GM15510 (cell line): Measurements from ENCODE around the gene GANAB.

Experiments
- POLR2A ChIP-seq: IDR thresholded peaks from 3 replicates; pipeline ENCODE4 v1.6.1; 2011; ENCODE audit warnings: borderline replicate concordance; ENCODE audit not compliant: insufficient read length; ENCODE audit errors: extremely low read depth

The GANAB gene

DNA sequence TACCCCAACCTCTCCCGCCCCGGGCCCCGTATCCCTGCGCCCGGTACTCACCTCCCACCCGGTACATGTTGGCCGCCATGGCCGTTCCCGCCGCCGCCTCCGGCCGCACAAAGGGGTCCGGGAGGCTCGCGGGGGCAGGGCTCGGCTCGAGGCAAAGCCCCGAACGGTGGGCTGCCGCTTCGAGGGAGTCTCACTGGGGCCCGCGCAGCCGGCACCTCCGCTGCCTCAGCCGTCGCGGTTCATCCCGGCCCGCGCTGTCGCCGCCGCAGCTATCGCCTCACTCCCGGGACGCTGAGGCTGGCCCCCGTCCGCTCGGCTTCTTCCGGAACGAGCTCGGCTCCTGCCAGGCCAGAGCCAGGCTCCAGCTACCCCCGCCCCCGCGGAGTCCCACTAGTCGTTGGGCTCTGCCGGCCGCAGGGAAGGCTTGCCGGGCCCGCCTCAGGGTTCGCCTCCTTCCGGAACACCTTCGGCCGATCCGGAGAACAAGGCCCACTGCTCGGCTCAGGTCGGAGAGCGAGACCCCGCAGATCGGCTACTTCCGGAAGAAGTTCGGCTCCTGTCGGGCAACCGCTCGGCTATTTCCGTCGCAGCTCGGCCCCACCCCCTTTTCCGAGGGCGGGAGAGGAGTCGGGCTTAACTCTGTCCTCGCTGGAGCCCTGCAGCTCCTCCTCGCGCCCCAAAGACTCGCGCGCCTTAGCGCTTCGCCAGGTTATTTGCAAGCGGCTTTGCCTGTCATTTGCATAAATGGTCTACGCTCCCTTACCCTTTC lies 44.9 kb downstream of the GANAB start, which contains the start of gene MTA2:
Gene MTA2, minus strand, starts transcription at position 494 of the 769 bp plus-strand sequence. Its CDS starts 415 bp downstream, at position 79.
- TF ChIP-seq POLR2A: peak; percentile 37

DNA sequence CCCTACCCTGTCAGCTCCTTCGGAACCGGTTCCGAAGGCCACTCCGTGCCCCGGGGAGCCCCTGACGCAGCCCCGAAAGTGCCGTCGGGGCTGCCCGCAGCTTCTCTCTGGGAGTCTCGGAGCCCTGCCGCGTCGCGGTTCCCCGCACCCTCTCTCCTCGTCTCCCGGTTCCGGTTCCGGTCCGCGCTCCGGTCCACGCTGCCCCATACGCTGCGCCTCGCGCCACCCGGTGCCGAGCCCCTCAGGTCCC lies 45.4 kb downstream of the GANAB start:
- no peak for TF ChIP-seq POLR2A

DNA sequence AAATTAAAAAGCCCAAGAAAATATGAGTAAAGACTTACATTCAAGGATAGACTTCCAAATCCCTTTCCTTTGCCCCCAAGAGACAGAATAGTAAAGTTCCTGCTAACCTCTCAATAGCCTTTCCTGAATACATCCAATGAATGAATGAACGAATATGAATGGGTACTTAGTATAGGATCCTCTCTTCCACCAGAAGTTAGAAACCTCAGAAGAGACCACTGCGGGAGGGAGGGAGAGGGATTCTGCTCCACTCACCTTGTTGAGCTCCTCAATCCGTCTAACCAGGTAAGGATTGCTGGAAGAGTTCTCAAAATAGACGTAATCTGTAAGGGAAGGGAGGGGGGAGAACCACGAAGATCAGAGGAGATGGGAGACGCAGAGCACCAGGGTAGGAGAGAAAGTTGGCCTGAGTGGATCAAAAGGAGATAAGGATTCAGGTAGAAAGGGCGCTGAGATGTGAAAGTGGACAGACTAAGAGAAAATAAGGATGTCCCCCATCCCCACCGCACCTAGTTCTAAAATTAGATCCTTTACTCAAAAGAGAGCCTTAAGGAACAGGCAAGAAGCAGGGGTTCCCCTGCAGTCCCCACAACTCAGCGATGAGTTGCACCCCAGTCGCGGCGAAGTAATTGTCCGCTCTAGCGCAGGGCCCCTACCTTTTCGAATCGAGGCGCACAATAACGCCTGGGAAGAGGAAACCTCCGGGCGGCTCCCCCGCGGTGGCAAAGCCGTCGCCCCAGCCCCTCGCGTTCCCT lies 45.9 kb downstream of the GANAB start:
- TF ChIP-seq POLR2A: no peak

DNA sequence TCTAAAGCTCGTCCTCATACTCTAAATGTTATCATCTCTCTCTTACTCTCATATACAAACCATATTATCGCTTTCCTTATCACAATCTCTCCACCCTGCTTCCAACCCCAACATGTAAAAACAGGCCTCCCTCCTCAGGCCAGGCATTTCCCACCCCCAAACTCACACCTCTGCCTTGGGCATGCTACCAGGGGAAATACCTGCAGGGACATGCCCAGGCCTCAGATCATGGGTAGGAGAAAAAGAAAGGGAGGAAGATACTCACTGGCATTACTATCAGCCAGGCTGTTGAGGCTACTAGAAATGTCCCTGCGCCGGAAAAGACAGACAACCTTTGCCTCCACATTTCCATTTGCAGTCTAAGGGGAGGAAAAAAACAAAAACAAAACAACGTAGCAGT lies 46.5 kb downstream of the GANAB start:
- TF ChIP-seq POLR2A: no peak

DNA sequence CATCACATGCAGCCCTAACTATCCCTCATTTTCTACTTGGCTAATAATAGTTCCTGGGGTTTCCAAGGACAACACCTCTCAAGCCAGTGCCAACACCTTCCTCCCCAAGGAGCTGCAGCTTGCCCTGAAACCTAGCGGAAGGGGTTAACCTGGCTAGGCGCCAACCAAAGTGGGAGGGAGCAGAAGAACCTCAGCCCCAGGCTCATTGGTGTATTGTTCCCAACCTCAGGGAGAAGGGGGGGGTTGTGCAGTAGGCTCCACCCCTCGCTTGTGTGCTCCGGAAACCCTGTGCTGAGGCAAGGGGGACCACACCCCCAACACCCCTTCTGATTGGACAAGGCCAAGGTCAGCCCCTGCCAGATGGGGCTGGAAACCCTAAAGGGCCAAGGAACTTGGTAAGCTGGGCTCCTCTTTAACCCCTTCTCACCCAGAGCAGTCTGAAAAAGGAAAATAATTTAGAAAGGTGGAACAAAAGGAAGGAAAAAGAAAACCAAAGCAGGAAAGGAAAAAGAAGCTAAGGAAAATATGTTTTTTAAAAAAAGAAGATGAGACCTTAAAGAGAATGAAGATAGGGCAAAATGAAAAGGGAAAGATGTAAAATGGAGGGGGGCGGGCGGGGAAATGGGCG lies 47.2 kb downstream of the GANAB start:
- TF ChIP-seq POLR2A: no peak

DNA sequence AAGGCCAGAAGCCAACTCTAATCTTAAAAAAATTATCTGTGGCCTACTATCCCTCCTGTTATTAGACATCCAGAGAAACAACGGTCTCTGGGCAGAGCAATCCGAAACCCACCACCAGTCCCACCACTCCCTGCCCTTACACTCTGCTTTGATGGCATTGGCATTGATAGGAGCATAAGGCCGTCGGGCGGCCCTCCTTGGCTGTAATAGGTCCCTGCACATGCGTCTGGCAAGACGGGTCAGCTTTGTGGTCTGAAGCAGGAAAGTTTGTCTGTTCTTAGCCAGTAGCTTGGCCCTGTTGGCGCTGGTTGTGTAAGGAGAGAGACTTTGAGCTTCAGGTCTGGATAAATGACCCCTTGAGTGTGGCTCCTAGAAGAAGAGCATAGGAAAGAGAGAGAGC lies 51.3 kb downstream of the GANAB start:
- no peak for TF ChIP-seq POLR2A

DNA sequence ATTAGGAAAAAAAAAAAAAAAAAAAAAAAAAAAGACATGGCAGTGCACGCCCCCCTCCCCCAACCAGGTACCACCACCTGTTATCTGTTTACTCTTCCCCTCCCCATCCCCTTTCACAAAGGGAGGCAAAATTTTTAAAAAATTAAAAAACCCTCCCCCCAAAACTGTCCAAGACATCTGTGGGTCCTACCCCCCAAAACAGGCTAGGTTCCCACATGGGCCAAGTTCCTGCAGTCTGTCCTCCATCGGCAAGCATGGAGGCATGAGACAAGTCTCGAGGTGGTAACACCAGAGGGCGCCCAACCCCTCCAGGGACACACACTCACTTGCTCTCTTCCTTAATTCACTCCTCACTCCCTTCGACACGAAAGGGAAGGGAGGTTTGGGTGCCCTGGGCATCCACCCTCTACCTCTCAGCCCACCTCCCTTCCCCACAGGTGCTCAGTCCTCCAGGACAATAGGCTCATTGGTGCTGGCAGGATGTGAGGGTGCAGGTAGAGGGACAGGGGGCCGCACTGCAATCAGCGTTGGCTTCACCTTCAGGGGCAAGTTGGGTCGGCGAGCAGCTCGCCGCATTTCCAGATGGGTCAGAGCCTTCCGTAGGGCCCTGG lies 52.9 kb downstream of the GANAB start:
- no peak for TF ChIP-seq POLR2A

DNA sequence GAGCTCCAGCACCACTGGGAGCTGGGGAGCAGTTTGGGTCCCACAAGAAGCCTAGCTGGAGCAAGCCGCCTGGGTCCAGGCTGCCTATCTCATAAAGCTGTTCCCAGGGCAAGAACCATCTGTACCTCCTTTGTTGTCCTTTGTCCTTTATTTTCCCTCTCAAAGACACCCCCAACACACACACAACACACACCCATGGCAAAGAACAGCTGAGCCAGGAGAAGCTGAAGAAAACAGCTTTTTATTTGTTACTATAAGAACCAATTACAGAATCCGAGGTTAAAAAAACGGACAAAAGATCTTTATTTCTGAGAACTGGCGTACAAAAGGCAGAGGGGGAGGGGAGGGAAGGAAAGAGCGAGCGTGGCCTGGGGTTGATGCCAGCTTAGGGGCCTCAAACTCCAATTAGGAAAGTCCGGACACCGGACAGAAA lies 53.4 kb downstream of the GANAB start:
- TF ChIP-seq POLR2A: no peak

DNA sequence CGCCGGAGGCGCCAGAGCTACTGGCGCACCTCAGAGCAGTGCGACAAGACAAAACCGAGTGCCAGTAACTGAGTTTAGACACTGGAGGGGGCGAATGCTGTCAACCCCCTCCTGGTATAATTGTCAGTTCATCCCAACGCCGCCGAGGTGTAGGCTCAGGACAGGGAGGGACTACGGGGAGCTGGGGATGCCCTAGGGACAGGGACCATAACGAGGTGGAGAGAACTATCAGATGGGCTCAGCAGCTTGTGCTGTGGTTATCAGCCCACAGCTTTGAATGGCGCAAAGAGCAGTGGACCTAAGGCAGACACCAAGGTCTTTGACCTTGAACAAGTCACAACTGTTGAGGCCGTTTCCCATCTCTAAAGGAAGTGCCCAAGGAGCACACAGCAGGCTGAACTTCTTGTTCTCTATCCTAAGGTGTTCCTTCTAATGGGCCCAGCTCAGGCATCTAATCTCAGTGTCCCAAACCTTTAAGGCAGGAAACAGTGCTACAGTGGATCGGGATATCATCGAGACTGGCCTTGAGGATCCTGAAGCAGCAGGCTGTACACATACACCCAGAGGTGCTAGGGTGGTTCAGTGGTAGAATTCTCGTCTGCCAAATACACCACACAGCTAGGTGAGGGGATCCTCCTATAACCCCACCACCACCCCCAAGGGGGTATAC lies 54.1 kb downstream of the GANAB start:
- peak; percentile 12 for TF ChIP-seq POLR2A

DNA sequence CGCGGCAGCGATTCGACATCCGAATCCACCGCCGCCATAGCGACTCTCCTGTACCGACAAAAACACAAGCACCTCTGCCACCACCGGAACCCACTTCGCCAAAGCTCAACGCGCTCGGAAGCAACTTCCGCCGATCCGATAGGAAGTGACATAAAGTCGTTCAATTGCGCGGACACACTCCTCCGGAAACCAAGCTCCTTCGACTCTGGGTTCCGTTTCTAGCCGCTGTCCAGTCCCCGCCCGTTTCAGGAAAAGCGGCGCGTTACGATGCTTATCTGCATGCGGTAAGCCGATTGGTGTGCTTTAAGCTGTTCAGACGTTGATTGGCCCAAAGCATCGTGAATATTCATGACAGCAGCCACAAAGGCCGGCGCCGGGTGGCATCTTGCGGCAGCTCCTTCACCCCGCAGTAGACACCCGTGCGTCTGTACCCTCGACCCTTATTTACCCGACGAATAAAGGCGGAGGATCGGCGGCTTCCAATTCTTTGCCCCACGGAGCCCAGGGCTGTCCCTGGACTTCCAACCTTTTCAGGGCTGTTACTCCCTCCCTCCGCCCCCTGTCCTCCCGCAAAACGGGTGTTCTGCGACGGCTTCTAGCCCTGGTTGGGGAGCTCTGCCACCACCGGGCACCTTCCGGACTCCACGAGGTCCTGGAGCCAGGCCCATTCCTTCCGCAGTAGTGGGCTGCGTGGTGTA lies 54.8 kb downstream of the GANAB start, which contains the start of gene TUT1:
Gene TUT1, minus strand, starts transcription at position 76 of the 698 bp plus-strand sequence. Its CDS starts 38 bp downstream, at position 38.
- peak; percentile 95 for TF ChIP-seq POLR2A

DNA sequence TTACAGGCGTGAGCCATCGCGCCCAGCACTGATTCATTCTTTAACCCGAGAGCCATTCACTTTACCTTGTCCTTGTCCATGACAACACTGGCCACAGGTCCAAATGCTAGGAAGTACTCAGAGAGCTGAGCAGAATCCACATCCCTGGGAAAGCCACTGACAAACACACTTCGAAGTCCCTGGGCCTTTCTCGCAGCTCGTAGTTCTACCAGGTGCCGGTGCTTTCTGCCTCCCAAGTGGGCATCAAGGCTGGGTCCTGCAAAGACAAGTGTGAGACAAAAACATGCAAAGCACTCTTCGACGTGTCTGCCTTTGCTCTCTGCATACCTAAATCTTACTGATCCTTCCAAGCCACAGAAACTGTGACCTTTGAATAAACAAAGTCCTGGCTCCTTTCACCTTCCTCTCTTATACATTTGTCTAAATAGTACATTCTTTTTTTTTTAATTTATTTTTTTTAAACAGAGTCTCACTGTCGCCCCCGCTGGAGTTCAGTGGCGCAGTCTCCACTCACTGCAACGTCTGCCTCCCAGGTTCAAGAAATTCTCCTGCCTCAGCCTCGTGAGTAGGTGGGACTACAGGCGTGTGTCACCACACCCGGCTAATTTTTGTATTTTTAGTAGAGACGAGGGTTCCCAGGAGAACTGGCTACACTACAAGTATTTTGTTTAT lies 57.3 kb downstream of the GANAB start:
- no peak for TF ChIP-seq POLR2A

DNA sequence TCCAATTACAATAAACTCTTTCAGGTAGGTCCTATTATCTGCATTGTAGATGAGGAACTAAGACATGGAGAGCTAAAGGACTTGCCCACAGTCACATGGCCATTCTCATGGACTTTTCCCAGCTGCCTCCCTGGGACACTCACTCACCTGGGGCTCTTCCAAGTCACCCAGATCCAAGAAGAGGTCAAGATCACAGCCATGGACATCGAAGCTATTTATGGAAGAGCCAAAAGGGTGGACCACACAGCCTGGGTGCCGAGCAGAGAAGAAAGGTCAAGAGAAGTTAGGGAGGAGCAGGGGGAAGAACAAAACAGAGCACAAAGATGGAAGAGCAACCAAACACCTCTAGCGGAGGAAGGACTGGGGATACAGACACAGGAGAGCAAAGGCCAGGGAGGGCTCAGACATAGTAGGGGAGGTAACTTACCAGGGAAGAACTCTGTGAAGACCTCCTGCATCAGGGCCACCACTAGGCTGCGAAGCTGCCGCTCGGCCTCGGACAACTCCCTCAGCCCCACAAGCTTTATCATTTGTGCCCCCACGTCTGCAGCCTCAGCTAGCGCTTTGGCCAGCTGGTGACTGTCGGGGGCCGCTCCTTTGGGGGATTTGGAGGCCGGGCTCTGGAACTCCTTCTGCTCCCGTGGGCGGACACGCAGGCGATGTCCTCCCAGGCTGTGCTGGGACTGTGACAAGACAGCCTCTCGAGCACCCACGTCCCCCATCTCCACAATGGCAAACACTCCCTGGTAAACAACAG lies 65.3 kb downstream of the GANAB start:
- TF ChIP-seq POLR2A: no peak

DNA sequence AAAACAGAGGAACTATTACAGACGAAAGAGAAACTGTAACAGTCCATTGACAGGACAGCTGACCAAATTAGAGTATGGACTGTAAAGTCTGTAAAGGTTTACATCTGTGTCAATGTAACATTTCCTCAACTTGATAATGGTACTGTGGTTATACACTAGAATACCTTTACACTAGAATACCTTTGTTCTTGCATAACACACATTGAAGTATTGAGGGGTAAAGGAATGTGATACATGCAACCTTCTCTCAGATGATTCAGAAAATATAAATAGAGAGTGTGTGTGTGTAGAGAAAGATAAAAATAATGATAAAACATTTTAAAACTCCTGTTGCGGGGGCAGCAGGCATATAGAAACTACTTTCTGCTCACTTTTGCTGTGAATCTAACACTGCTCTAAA lies 67.2 kb downstream of the GANAB start:
- no peak for TF ChIP-seq POLR2A
